GM23338 (cell line): ENCODE results near the gene STAT4. TPM values are rescaled to one million over a fixed set of nuclear protein-coding genes. Genes with fewer than 3 reads are reported as not detected.

Experiments
- ATAC-seq: fragments of 200-7000 bp; cut with Tn5 transposase; 3 replicates; pipeline ENCODE4 v1.9.1; 2020
- DNase-seq: peaks from one replicate; pipeline ENCODE4 v3.0.0-alpha.2; 2015; ENCODE audit warnings: low spot score
- H2AFZ ChIP-seq: fragments of 200-600 bp; sonication (generic); 2 replicates; pipeline ENCODE4 v1.8.0; 2016; ENCODE audit warnings: antibody characterized with exemption, mild to moderate bottlenecking, moderate library complexity
- H3F3A ChIP-seq: fragments of 200-600 bp; sonication (generic); replicated peaks from 2 replicates; pipeline ENCODE4 v1.8.0; 2017; ENCODE audit warnings: antibody characterized with exemption, mixed run types, low read depth
- H3K27ac ChIP-seq: fragments of 200-600 bp; sonication (generic); 2 replicates; pipeline ENCODE4 v1.6.1; 2016; ENCODE audit warnings: low read depth
- H3K27me3 ChIP-seq: fragments of 200-600 bp; sonication (generic); 2 replicates; pipeline ENCODE4 v1.8.0; 2016; ENCODE audit warnings: mild to moderate bottlenecking, mixed run types, moderate library complexity; ENCODE audit not compliant: insufficient read depth
- H3K36me3 ChIP-seq: fragments of 200-600 bp; sonication (generic); 2 replicates; pipeline ENCODE4 v1.8.0; 2016; ENCODE audit warnings: mild to moderate bottlenecking; ENCODE audit not compliant: insufficient read depth
- H3K4me1 ChIP-seq: fragments of 200-600 bp; sonication (generic); 2 replicates; pipeline ENCODE4 v1.8.0; 2016; ENCODE audit warnings: mild to moderate bottlenecking, moderate library complexity; ENCODE audit not compliant: insufficient read depth
- H3K4me2 ChIP-seq: fragments of 200-600 bp; sonication (generic); 2 replicates; pipeline ENCODE4 v1.7.1; 2017; ENCODE audit warnings: mixed run types
- H3K4me3 ChIP-seq: fragments of 200-600 bp; sonication (generic); 2 replicates; pipeline ENCODE4 v1.6.1; 2016; ENCODE audit warnings: mixed run types
- H3K79me2 ChIP-seq: fragments of 200-600 bp; sonication (generic); replicated peaks from 2 replicates; pipeline ENCODE4 v1.8.0; 2017; ENCODE audit warnings: mild to moderate bottlenecking; ENCODE audit not compliant: insufficient read depth
- H3K9me2 ChIP-seq: fragments of 200-600 bp; sonication (generic); 2 replicates; pipeline ENCODE4 v1.8.0; 2017; ENCODE audit not compliant: insufficient read depth
- H4K20me1 ChIP-seq: fragments of 200-600 bp; sonication (generic); replicated peaks from 2 replicates; pipeline ENCODE4 v1.8.0; 2017; ENCODE audit warnings: mild to moderate bottlenecking; ENCODE audit not compliant: insufficient read depth
- H3K27ac Mint-ChIP-seq: 2 replicates; pipeline ENCODE4 v1.8.0; 2020; ENCODE audit warnings: inconsistent platforms, mild to moderate bottlenecking, moderate library complexity, mixed read lengths
- H3K27me3 Mint-ChIP-seq: 3 replicates; pipeline ENCODE4 v1.8.0; 2022; ENCODE audit warnings: low read depth, mild to moderate bottlenecking, moderate library complexity, mixed read lengths, inconsistent platforms; ENCODE audit not compliant: insufficient read depth, poor library complexity
- H3K36me3 Mint-ChIP-seq: 3 replicates; pipeline ENCODE4 v1.8.0; 2021; ENCODE audit warnings: low read depth, mild to moderate bottlenecking, inconsistent platforms, moderate library complexity, mixed read lengths
- H3K4me1 Mint-ChIP-seq: 3 replicates; pipeline ENCODE4 v1.8.0; 2020; ENCODE audit warnings: mild to moderate bottlenecking, inconsistent platforms, mixed read lengths
- H3K4me3 Mint-ChIP-seq: 3 replicates; pipeline ENCODE4 v1.8.0; 2021; ENCODE audit warnings: moderate library complexity, mild to moderate bottlenecking, inconsistent platforms, mixed read lengths
- H3K9me3 Mint-ChIP-seq: 3 replicates; pipeline ENCODE4 v1.8.0; 2020; ENCODE audit warnings: moderate library complexity, mild to moderate bottlenecking, inconsistent platforms, mixed read lengths
- CREB1 ChIP-seq: fragments of 250-450 bp; sonication (Bioruptor Pico); IDR thresholded peaks from 2 replicates; pipeline ENCODE4 v1.5.0; 2020; ENCODE audit warnings: low read depth, mild to moderate bottlenecking, moderate library complexity
- CTCF ChIP-seq, 2 experiments: fragments of 200-600 bp in 1 of 2; sonication (generic) in 1 of 2; conservative IDR thresholded peaks; 2 replicates each; pipeline versions ENCODE4 v1.5.1 to v1.6.1; 2016 to 2017; ENCODE audit warnings: antibody characterized with exemption in 2 of 2, low read depth in 2 of 2, mild to moderate bottlenecking in 2 of 2, moderate library complexity in 1 of 2
- ETS1 ChIP-seq: IDR thresholded peaks from 2 replicates; pipeline ENCODE4 v1.6.1; 2016; ENCODE audit warnings: antibody characterized with exemption
- EZH2 ChIP-seq: fragments of 200-600 bp; sonication (generic); IDR thresholded peaks from one replicate; pipeline ENCODE4 v1.8.0; 2017; ENCODE audit warnings: antibody characterized with exemption, mild to moderate bottlenecking, low read depth; ENCODE audit not compliant: unreplicated experiment
- EZH2phosphoT487 ChIP-seq: fragments of 200-600 bp; sonication (generic); IDR thresholded peaks from one replicate; pipeline ENCODE4 v1.8.1; 2018; ENCODE audit warnings: antibody characterized with exemption; ENCODE audit not compliant: unreplicated experiment
- JUNB ChIP-seq: IDR thresholded peaks from one replicate; pipeline ENCODE4 v1.6.1; 2016; ENCODE audit warnings: antibody characterized with exemption; ENCODE audit not compliant: unreplicated experiment
- NANOG ChIP-seq: IDR thresholded peaks from 2 replicates; pipeline ENCODE4 v1.6.1; 2016; ENCODE audit warnings: antibody characterized with exemption, borderline replicate concordance
- POLR2AphosphoS5 ChIP-seq: IDR thresholded peaks from 2 replicates; pipeline ENCODE4 v1.6.1; 2016; ENCODE audit warnings: antibody characterized with exemption, low read depth
- STAT1 ChIP-seq: IDR thresholded peaks from one replicate; pipeline ENCODE4 v1.6.1; 2016; ENCODE audit warnings: antibody characterized with exemption; ENCODE audit not compliant: unreplicated experiment
- ZNF114 ChIP-seq: fragments of 250-450 bp; sonication (Bioruptor Pico); IDR thresholded peaks from 2 replicates; pipeline ENCODE4 v1.5.0; 2020; ENCODE audit warnings: mild to moderate bottlenecking, moderate library complexity
- ZNF331 ChIP-seq: fragments of 250-450 bp; sonication (Bioruptor Pico); IDR thresholded peaks from 2 replicates; pipeline ENCODE4 v1.5.0; 2020; ENCODE audit warnings: low read depth, mild to moderate bottlenecking, moderate library complexity
- ZNF462 ChIP-seq: fragments of 250-450 bp; sonication (Bioruptor Pico); IDR thresholded peaks from 2 replicates; pipeline ENCODE4 v1.5.0; 2020; ENCODE audit warnings: mild to moderate bottlenecking, moderate library complexity
- polyA plus RNA-seq: library from polyadenylated mRNA; unstranded; fragments of >200 nt; fragmentation: Nextera tagmentation; extraction: Ambion mirVana; gene quantifications from 2 replicates; pipeline ENCODE4 v1.2.1, GENCODE V29; 2016
- total RNA-seq: library from RNA; depleted of rRNA; stranded (reverse); fragments of >200 nt; shearing (Covaris generic); gene quantifications from 2 replicates; pipeline ENCODE4 v1.2.3, GENCODE V29; 2014
- TF ChIP-seq, protein P1 (sequence below): IDR thresholded peaks from one replicate; pipeline ENCODE4 v1.6.1; 2018; ENCODE audit warnings: antibody characterized with exemption; ENCODE audit not compliant: unreplicated experiment

The STAT4 gene
- total and polyA plus RNA-seq, 2 experiments from 2014 or later = 0.52 to 0.86 TPM

GRCh38 chr2:191078165-191078867 is 72.5 kb downstream of the STAT4 start:
- no peak overlapping the region for H2AFZ ChIP-seq
- no peaks in the 10 kb centered on the region for H3K9me2 ChIP-seq
- peak overlapping the region; percentile 91 for H3K27ac Mint-ChIP-seq
- no peaks in the 10 kb centered on the region for H3K79me2 ChIP-seq
- no peak for TF ChIP-seq POLR2AphosphoS5
- TF ChIP-seq EZH2phosphoT487 = no peak
- no peak for TF ChIP-seq CTCF (conservative IDR thresholded peaks at IDR 0.05; ENCODE audit: low read depth in 2 of 2)
- no peak for TF ChIP-seq STAT1
- TF ChIP-seq, protein P1, sequence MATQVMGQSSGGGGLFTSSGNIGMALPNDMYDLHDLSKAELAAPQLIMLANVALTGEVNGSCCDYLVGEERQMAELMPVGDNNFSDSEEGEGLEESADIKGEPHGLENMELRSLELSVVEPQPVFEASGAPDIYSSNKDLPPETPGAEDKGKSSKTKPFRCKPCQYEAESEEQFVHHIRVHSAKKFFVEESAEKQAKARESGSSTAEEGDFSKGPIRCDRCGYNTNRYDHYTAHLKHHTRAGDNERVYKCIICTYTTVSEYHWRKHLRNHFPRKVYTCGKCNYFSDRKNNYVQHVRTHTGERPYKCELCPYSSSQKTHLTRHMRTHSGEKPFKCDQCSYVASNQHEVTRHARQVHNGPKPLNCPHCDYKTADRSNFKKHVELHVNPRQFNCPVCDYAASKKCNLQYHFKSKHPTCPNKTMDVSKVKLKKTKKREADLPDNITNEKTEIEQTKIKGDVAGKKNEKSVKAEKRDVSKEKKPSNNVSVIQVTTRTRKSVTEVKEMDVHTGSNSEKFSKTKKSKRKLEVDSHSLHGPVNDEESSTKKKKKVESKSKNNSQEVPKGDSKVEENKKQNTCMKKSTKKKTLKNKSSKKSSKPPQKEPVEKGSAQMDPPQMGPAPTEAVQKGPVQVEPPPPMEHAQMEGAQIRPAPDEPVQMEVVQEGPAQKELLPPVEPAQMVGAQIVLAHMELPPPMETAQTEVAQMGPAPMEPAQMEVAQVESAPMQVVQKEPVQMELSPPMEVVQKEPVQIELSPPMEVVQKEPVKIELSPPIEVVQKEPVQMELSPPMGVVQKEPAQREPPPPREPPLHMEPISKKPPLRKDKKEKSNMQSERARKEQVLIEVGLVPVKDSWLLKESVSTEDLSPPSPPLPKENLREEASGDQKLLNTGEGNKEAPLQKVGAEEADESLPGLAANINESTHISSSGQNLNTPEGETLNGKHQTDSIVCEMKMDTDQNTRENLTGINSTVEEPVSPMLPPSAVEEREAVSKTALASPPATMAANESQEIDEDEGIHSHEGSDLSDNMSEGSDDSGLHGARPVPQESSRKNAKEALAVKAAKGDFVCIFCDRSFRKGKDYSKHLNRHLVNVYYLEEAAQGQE = no peak
- TF ChIP-seq ZNF114 (CRISPR knock-in tag) = no peak
- no peak for TF ChIP-seq NANOG
- no peak for TF ChIP-seq CREB1 (CRISPR knock-in tag)
- no peak for TF ChIP-seq JUNB
- no peak for TF ChIP-seq EZH2
- TF ChIP-seq ZNF462 (CRISPR knock-in tag) = no peak
- TF ChIP-seq ZNF331 (CRISPR knock-in tag) = no peak
- no peak for TF ChIP-seq ETS1
- H3K36me3 Mint-ChIP-seq = no peaks in the 10 kb centered on the region
- ATAC-seq (no peak), DNase-seq (no peak)
- peaks cover 3% of the 10 kb centered on the region; the same call in 1 of the 3 replicates for H3K9me3 Mint-ChIP-seq
- H3K4me3 ChIP-seq = no peak overlapping the region
- no peaks in the 10 kb centered on the region for H3F3A ChIP-seq
- H3K4me1 ChIP-seq = peaks cover 6% of the 10 kb centered on the region; the same call in 1 of the 2 replicates
- H3K4me3 Mint-ChIP-seq = no peak overlapping the region
- H3K4me2 ChIP-seq = no peak overlapping the region
- no peaks in the 10 kb centered on the region for H4K20me1 ChIP-seq
- peaks cover 13% of the 10 kb centered on the region for H3K4me1 Mint-ChIP-seq
- no peaks in the 10 kb centered on the region for H3K36me3 ChIP-seq
- H3K27me3 Mint-ChIP-seq = no peaks in the 10 kb centered on the region
- no peak overlapping the region for H3K27ac ChIP-seq
- H3K27me3 ChIP-seq = no peaks in the 10 kb centered on the region
